GM21529 (cell line): ENCODE measurements around the gene CFAP299.
A peak's percentile ranks its signal among the peaks of the same experiment; 100 is the strongest.
"Not testable (repeated sequence)": the region's sequence is repeated elsewhere in the genome, so short reads cannot be mapped to it uniquely, and the experiment has no call there.

Experiments used
- ATAC-seq: cut with Tn5 transposase; IDR thresholded peaks from one replicate; pipeline ENCODE4 v1.9.1; 2021; ENCODE audit not compliant: unreplicated experiment

Gene CFAP299

DNA sequence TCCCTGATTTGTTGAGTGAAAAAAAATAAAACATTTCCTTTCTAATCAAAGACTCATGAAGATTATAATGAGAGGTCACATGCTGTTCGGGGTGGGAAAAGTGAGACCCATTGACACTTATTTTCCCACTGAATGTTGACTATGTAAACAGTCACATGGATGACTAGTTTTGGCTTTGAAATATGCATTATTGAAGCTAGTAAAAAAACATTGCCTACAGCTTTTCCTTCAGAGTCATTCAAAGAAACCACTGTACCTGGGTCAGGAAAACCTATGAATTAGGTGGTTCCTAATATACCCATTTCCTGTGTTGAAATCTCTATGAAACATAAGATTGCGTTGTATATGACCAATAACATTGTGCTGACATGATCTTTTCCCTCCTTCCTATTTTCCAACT is 251.2 kb downstream of the CFAP299 start:
- ATAC-seq, result no peak

GRCh38 chr4:80587871-80588385 is 252.4 kb downstream of the CFAP299 start:
- no peak for ATAC-seq

GRCh38 chr4:80592950-80593349 is 257.4 kb downstream of the CFAP299 start:
- peak; percentile 75 for ATAC-seq

DNA sequence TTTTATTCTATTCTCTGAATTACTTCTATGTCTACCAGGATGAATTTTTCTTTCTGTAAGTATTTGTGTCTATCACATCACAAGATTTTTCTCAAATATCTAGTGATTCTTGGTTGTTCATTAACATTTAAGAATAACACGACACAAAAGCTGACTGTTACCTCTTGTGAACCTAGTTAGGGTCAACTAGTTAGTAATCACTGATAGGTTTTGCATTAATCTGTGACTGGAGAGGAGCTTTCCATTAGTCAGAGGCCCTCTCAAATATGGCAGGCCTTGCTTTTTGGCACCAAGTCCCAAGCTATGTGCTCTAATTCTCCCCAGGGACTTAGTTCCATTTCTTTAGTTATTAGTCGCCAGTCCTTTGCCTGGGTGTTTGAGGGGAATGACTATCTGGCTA is 259.2 kb downstream of the CFAP299 start:
- no peak for ATAC-seq

GRCh38 chr4:80608281-80608980 is 272.9 kb downstream of the CFAP299 start:
- no peak for ATAC-seq

DNA sequence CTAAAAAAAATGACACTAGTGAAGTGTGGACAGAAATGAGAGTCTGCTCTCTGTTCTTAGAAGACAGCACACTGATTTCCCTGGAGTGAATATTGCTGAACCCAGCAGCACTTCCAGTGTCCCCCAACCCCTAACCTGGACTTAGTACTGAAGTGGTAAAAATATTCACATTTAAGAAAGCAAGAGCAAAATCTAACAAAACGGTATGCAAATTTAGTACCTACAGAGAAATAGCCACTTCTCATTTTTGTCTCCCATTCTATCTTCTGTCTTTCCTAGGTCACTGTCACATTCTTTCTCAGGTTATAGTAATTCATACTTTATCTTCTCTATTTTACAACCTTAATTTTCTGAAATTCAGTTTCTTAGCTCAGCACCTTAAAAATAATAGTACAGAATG is 274.7 kb downstream of the CFAP299 start:
- ATAC-seq, result peak; percentile 22

- peak; percentile 88 for ATAC-seq
These were observed 275.5 kb downstream of the CFAP299 start for GRCh38 chr4:80610845-80611677.

DNA sequence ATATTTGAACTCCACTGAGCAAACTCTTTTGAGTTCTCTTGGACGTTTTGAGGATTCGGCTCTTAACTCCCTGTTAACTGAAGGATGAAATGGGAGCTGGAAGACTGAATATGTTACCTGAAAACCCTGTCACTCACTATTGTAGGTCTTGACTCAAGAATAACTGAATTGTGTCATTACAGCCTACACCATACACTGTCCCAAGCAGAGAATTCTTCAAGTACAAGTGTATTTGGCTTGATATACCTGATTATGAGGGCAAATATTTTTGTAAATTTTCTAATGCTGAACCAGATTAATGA is 276.1 kb downstream of the CFAP299 start:
- peak; percentile 4 for ATAC-seq

- ATAC-seq, result no peak
These were observed 277.9 kb downstream of the CFAP299 start for GRCh38 chr4:80613470-80613869.

GRCh38 chr4:80614319-80614718 is 278.8 kb downstream of the CFAP299 start:
- no peak for ATAC-seq

DNA sequence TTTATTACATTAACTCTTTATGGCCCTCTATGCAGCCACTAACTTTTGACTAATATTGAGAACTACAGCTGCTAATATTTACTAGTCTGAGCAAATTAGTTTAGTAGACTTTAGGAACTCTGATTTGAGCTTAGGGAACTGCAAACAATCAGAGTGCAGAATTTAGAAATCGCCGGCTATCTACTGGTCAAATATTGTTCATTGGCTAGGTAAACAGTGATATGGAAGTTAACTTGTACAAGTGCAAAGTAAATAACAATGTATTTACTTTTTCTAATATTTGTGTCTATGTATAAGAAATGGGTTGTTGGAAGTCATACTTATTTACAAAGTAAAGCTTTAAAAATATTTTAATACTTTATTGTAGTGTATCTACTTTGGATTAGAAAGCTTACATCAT is 279.6 kb downstream of the CFAP299 start:
- ATAC-seq, result no peak

DNA sequence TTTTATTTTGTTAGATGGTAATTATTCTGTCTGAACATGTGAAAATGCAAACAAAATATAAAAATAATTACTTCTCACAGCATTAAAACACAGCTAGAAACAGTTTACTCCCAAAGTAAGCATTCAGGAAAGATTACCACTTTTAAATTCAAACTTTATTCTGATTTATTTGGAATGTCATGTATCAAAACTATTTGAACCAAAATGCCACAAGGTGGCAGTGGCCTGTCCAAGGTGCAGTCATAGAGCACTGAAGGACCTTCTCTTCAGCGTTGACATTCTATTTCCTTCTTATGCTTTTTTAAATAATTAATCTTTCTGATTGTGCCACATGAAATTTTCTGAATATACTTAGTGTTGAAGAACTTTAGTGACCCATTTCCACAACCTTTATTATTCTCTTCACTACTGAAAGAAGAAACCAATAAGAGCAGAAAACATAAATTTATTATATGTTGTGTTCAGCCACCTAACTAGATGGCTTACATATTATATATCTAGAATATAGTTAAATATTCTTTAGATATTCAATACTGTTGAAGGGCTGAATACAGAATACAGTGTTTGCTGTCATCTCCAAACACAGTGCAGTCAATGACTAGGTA is 283.6 kb downstream of the CFAP299 start:
- ATAC-seq, result no peak

GRCh38 chr4:80631861-80632260 is 296.3 kb downstream of the CFAP299 start:
- ATAC-seq, result no peak

GRCh38 chr4:80637190-80637589 is 301.7 kb downstream of the CFAP299 start:
- ATAC-seq, result no peak

DNA sequence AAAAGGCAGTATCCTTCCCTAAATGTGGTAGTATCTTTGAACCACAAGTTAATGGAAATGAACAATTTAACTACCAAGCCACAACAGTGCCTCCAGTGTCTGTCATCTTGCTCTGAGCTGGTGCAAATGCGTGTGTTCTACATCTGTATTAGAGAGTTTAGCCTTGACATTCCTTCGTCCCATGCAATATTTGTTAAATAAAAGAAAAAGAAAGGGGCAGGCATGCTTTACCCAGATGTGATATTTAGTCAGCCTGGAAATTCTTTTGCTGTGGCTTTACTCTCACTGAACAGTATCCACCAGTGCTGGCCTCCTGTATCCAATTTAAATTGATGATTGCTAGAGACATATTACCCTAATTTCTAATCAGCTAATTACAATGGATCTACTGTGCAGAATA is 310.5 kb downstream of the CFAP299 start:
- no peak for ATAC-seq

DNA sequence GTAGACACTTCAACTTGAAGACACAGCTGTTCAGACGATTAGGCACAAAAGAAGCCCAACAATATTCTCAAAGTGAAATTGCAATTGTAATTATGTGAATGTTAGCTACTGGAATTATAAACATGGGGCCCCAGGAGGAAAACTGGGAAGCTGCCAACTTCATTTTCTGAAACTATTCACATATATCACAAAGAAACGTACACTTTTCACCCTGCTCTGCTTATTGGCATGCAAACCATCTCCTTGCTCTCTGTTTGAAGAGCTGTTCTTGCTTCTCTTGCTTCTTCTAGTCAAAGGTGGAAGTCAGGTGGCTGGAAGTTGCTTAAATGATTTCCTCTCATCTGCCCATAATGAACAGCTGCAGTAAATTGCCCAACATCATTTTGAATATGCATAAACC is 320.1 kb downstream of the CFAP299 start:
- no peak for ATAC-seq

DNA sequence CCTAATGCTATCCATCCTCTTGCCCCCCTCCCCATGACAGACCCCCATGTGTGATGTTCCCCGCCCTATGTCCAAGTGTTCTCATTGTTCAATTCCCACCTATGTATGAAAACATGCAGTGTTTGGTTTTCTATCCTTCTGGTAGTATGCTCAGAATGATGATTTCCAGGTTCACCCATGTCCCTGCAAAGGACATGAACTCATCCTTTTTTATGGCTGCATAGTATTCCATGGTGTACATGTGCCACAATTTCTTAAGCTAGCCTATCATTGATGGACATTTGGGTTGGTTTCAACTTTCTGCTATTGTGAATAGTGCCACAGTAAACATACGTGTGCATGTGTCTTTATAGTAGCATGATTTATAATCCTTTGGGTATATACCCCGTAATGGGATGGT is 334.6 kb downstream of the CFAP299 start:
- ATAC-seq, result not testable (repeated sequence)

DNA sequence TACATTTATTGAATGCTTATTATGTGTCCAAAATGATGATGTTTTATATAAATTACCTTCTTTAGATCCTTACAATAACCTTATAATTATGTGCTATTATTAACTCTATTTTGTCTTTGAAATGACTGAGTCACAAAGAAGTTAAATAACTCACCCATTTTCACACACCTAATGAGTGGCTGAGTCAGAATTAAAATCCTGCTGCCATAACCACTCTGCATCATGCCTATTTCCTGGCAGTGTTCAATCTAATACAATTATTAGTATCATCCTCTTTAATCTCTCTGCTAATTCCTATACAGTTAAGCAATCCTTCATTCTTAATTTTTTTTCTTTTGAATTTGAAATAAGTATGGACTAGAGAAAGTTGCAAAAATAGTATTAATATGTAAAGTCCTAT is 342.9 kb downstream of the CFAP299 start:
- no peak for ATAC-seq

DNA sequence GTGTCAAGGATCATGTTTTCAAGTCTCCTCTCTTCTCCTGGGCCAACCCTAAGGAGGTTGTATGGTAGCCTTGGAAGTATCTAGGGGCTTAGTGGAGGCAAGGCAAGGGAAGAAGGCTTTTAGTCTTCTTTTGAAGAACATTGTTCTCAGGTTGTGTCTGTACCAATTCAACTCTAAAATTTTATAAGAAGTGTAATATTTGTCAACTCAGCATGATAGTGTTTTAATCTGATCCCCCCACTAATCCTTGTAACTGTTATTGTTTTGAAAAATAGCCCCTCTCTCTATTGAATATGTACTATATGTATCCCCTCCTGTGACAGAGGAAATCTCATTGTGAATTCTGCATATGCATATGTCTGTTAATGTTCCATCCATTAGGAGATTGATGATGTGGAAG is 345.4 kb downstream of the CFAP299 start:
- ATAC-seq, result no peak

GRCh38 chr4:80685214-80685613 is 349.7 kb downstream of the CFAP299 start:
- ATAC-seq, result no peak

DNA sequence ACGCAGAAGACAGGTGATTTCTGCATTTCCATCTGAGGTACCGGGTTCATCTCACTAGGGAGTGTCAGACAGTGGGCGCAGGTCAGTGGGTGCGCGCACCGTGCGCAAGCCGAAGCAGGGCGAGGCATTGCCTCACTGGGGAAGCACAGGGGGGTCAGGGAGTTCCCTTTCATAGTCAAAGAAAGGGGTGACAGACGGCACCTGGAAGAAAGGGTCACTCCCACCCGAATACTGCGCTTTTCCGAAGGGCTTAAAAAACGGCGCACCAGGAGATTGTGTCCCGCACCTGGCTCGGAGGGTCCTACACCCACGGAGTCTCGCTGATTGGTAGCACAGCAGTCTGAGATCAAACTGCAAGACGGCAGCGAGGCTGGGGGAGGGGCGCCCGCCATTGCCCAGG is 352.2 kb downstream of the CFAP299 start:
- ATAC-seq, result not testable (repeated sequence)

GRCh38 chr4:80694171-80694570 is 358.6 kb downstream of the CFAP299 start:
- no peak for ATAC-seq
